Spinal cord (tissue), 10 donors: ENCODE measurements around the gene FNTB. TPM values are rescaled to one million over a fixed set of nuclear protein-coding genes. Genes with fewer than 3 reads are reported as not detected.
A peak's percentile ranks its signal among the peaks of the same experiment; 100 is the strongest.

Experiments used
- DNase-seq, 6 donors: peaks; one replicate each; pipeline versions ENCODE4 v3.0.0 to v3.0.0-alpha.2; 2013 to 2015; ENCODE audit warnings: low spot score in 6 of 6, low read depth in 4 of 6
- H3K27ac ChIP-seq: one replicate; pipeline ENCODE4 v1.5.1; 2013; ENCODE audit warnings: low read depth, low read length, control low read depth
- H3K27me3 ChIP-seq: one replicate; pipeline ENCODE4 v1.6.1; 2013; ENCODE audit warnings: low read length; ENCODE audit not compliant: control insufficient read depth, insufficient read depth
- H3K36me3 ChIP-seq: one replicate; pipeline ENCODE4 v1.6.1; 2013; ENCODE audit warnings: low read length; ENCODE audit not compliant: control insufficient read depth, insufficient read depth
- H3K4me1 ChIP-seq: one replicate; pipeline ENCODE4 v1.6.1; 2013; ENCODE audit warnings: low read length; ENCODE audit not compliant: control insufficient read depth, insufficient read depth
- H3K4me3 ChIP-seq: one replicate; pipeline ENCODE4 v1.5.1; 2013; ENCODE audit warnings: low read depth, low read length, control low read depth
- H3K9me3 ChIP-seq: one replicate; pipeline ENCODE4 v1.6.1; 2013; ENCODE audit warnings: low read length; ENCODE audit not compliant: control insufficient read depth, insufficient read depth
- WGBS: methylation state at CpG from one replicate; pipeline ENCODE4 v1.1.5; 2013; ENCODE audit warnings: missing lambda C conversion rate; ENCODE audit not compliant: insufficient coverage; 5-methylcytosine and 5-hydroxymethylcytosine counted together
- polyA plus RNA-seq, 2 donors: library from polyadenylated mRNA; unstranded; fragments of 120-200 nt; gene quantifications; one replicate each; pipeline ENCODE4 v1.2.1, GENCODE V29; 2013; ENCODE audit not compliant: insufficient read length in 2 of 2
- total RNA-seq, 2 donors: library from RNA; depleted of rRNA in 1 of 2; stranded (reverse); fragments of 120-200 nt in 1 of 2; fragments of >200 nt in 1 of 2; gene quantifications; one replicate each; pipeline versions ENCODE4 v1.2.3 to v1.2.4, GENCODE V29; 2013 to 2014
- donor health status: healthy.

FNTB gene
- total and polyA plus RNA-seq, 4 donors = 20.9 to 66.9 (median 43.2) TPM

DNA sequence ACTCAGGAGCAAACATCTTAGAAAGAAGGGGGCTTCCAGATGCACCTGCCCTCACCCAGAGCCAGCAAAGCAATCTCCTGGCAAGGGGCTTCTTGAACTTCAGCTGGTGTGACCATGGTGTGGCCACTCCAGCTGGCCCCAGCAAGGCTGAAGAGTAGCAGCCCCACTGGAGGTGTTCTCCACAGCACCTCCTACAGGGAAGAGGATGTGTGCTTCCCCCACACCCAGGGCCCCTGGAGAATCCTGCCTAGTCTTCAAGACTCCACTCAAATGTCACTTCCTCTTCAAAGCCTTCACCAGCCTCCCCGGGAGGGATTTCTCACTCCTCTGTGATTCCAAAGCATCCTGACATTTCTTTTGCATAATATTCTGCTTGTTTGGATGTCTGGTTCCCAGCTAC lies 23.1 kb upstream of the FNTB start:
- WGBS = no CpG with 5 or more reads among the region's 1 CpG
- Histone ChIP-seq H3K4me3 (no peak overlapping the region), H3K27ac (no peak overlapping the region), H3K27me3 (no peaks in the 10 kb centered on the region), H3K9me3 (no peaks in the 10 kb centered on the region), H3K4me1 (peaks cover 28% of the 10 kb centered on the region), H3K36me3 (peaks cover 10% of the 10 kb centered on the region)
- DNase-seq = no peak

DNA sequence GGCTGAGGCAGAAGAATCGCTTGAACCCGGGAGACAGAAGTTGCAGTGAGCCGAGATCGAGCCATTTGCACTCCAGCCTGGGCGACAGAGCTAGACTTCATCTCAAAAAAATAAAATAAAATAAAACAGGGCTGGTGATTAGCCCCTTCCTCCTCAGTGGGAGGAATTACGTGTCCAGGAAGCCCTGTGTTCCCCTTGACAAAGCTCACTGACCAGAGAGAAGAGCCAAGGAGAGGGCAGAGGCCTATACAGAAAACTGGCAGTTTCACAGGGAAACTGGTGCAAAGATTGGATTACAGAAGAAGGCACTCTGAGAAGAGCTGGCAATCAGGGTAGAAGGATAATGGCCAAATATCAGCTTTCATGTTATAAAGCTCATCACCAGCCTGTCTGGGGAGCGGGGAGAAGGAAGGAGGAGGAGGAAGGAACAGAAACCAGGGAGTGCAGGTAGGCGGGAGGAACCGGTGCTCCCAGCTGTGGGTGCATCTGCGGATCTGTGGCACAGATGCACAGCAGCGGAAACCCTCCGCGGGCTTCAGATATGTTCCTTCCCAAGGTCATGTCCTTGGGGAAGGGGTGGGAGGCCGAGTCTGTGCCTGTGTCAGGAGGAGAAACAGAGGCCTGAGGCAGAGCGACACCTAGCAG lies 21.2 kb upstream of the FNTB start:
- no peak for DNase-seq
- Histone ChIP-seq H3K27ac (no peak overlapping the region), H3K4me3 (no peak overlapping the region), H3K4me1 (peaks cover 38% of the 10 kb centered on the region), H3K9me3 (no peaks in the 10 kb centered on the region), H3K27me3 (no peaks in the 10 kb centered on the region), H3K36me3 (peaks cover 10% of the 10 kb centered on the region)
- 92% methylated on average over 8 of the region's 15 CpGs for WGBS

DNA sequence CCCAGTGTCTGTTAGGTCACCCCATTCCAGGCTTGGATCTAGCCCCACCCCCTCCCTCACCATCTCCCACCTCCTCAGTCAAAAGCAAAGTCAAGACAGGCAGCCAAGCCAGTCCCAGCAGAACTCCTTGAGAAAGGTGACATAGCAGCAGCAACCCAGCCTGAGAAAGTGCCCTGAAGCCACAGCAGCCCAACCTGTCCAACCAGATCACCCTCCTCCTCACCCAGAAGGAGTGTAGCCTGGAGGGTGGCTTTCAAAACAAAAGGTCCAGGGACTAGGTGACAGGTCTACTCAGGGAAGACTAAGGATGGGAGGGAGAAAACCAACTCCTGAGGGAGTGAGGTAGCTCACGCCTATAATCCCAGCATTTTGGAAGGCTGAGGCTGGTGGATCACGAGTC lies 19.7 kb upstream of the FNTB start:
- no CpG with 5 or more reads among the region's 2 CpGs for WGBS
- H3K4me3 ChIP-seq = no peak overlapping the region
- no peak overlapping the region for H3K27ac ChIP-seq
- no peaks in the 10 kb centered on the region for H3K9me3 ChIP-seq
- peaks cover 39% of the 10 kb centered on the region for H3K4me1 ChIP-seq
- H3K36me3 ChIP-seq = peaks cover 10% of the 10 kb centered on the region
- H3K27me3 ChIP-seq = no peaks in the 10 kb centered on the region
- no peak for DNase-seq

DNA sequence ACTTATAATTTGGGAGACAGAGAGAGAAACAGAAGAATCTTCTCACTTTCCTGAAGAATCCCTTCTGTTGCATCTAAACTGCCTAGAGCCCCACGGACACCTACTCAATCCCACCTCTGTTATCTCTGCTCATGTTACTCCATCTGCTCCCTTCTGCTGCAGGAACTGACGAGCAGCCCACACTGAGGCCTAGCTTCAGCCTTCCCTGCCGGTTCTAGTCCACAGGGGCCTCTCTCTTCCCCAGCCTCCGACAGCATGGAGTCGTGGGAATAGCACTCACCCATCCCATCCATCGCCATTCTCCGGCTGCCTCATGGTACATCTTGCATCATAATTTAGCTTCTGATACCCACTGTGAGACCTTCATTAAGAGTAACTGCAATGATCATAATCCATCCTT lies 18.5 kb upstream of the FNTB start:
- Histone ChIP-seq H3K27me3 (no peaks in the 10 kb centered on the region), H3K27ac (no peak overlapping the region), H3K9me3 (no peaks in the 10 kb centered on the region), H3K4me3 (no peak overlapping the region), H3K4me1 (peaks cover 43% of the 10 kb centered on the region), H3K36me3 (peaks cover 9% of the 10 kb centered on the region)
- WGBS = 53% methylated on average over 7 of the region's 7 CpGs
- DNase-seq = peak in 1 of 6 donors; percentile 8

DNA sequence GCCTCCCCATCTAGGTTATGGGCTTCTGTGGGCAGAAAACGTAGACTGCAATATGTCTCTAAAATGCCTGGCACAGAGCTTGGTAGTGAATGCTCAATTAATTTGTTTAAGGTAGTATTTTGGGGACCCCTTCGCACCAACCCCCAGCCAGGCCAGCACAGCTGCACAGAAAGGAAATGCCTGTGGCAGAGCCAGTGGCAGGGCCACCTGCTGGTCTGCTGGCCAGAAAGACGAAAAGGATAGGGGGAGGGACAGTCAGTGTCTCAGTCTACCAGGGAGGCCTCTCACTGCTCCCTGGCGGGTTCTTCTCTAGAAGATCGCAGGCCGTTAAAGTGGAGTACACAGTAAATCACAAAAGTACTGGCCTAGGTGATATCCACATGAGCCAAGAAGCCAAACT lies 18.0 kb upstream of the FNTB start:
- Histone ChIP-seq H3K4me3 (no peak overlapping the region), H3K36me3 (peaks cover 4% of the 10 kb centered on the region), H3K27ac (peak overlapping the region; percentile 40), H3K27me3 (no peaks in the 10 kb centered on the region), H3K4me1 (peaks cover 43% of the 10 kb centered on the region), H3K9me3 (no peaks in the 10 kb centered on the region)
- 24% methylated on average over 5 of the region's 6 CpGs for WGBS
- peak in 1 of 6 donors; percentile 17 for DNase-seq

DNA sequence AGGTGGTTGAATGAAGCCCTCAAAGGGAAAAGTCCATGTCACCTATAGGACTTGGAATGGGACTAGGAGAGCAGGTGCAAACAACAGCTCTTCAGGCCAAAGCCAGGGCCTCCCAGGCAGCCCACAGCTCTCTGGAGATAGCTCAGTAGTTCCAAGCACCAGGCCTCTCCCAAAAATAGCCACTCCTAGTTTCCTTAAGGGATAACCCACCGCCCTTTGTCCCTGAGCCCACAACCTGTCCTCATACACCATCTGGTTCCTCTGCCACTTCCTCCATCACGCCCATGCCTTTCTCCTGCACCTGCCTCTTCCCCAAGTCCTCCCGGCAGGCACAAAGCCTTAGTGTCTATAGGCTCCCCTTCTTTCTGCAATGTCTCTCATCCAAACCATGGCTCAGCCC lies 16.7 kb upstream of the FNTB start:
- Histone ChIP-seq H3K4me1 (peaks cover 43% of the 10 kb centered on the region), H3K36me3 (peaks cover 4% of the 10 kb centered on the region), H3K4me3 (no peak overlapping the region), H3K9me3 (no peaks in the 10 kb centered on the region), H3K27me3 (no peaks in the 10 kb centered on the region), H3K27ac (no peak overlapping the region)
- WGBS = 93% methylated on average over 3 of the region's 3 CpGs
- no peak for DNase-seq

DNA sequence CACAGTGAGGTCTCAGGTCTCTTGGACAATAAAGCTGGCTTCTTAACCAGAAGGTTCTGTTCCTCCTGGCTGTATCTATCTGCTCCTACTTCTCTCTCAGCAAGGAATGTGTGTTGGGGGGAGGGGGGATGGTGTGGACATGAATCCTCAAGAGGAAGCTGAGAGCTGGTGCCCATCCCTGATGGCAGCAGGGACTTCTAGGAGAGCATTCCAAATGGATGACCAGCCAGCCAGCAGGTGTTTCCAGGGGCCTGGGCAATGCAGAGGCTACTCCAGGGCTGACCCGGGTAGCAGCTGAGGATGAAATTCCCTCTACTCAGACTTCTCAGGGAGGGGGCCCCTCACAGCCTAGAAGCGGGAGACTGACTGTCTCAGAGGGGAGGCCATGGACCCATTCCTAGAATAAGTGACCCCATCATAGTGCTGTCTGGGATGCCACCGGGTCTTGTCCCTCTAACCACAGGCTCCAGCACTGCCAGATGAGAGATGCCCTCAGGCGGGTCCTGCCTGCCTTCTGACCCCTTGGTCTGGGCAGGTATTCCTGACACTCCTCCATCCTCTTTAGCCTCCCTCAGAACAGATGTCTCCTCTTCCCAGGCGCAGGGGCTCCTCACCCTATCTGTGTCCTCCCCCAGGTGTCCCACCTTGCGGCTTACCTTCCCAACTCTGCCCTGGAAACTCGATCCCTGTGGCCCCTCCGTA lies 15.8 kb upstream of the FNTB start:
- Histone ChIP-seq H3K27me3 (no peaks in the 10 kb centered on the region), H3K27ac (no peak overlapping the region), H3K4me1 (peaks cover 35% of the 10 kb centered on the region), H3K4me3 (peak overlapping the region; percentile 71), H3K9me3 (no peaks in the 10 kb centered on the region), H3K36me3 (peaks cover 4% of the 10 kb centered on the region)
- WGBS = 35% methylated on average over 8 of the region's 8 CpGs
- peak in 1 of 6 donors; percentile 26 for DNase-seq

DNA sequence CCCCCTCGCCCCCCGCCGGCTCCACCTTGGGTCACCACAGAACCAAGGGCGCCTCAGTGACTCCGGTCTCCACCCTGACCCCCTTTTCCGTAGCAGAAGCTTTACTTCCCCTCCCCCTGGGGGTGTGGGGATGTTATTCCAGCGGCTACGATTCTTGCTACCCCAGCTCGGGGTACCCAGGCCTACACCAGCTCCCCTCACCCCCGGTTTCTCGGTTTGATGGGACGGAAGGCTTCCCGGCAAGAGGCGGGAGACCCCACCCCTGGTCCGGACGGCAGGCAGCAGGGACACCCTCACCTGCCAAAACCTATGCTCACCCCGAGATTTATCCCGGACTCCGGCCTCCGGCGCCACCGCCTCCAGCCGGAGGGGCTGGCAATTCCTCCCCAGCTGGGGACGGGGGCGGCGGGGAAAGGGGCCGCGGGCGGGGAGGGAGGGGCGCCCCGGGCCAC lies 15.2 kb upstream of the FNTB start:
- H3K4me1 ChIP-seq = peaks cover 34% of the 10 kb centered on the region
- peak in 1 of 6 donors; percentile 62 for DNase-seq
- H3K27me3 ChIP-seq = no peaks in the 10 kb centered on the region
- H3K4me3 ChIP-seq = peak overlapping the region; percentile 71
- no peaks in the 10 kb centered on the region for H3K9me3 ChIP-seq
- WGBS = 0% methylated on average over 21 of the region's 31 CpGs
- no peak overlapping the region for H3K27ac ChIP-seq
- H3K36me3 ChIP-seq = peaks cover 4% of the 10 kb centered on the region

DNA sequence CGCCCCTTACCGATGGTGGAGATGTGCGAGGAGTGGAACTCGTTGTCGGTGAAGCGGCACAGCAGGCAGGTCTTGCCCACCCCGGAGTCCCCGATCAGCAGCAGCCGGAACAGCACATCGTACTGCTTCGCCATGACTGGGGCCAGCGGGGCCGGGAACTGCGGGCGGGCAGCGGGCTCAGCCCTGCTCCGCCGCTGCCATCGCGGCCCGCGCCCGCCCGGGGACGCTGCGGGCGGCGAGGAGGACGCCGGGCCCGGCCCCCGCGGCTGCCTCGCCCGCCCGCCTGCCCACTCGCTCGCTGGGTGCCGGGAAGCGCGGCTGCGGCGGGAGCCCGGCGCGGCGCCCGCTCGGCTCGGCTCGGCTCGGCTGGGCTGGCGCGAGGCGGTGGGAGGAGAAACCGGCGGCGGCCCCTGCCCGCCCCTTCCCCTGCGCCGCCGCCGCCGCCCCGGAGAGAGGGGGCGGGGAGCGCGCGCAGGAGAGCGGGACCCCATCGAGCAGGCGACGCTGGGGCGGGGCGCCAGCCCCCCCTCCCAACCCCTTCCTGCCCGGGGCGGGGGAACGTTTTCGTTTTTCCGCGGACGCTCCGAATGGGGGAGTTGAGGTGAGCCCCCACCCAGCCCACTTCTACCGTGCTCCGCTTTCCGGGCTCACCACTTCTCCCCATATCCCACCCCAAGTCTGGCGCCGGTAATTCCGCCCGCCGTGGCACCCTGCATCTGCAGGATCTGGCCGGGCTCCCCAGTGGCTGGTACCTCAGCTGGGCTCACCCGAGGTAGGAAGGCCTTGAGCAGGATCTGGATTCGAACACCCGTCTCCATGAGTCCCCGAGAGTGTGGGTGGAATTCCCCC lies 14.5 kb upstream of the FNTB start, which contains the start of gene RAB15:
Gene RAB15 (minus strand): TSS at position 394 of the 849 bp plus-strand sequence. CDS start 260 bp downstream, at position 134.
- peak in 4 of 6 donors; percentile 48 to 85 (median 66) for DNase-seq
- no peak within 1 kb of the TSS for H3K27ac ChIP-seq
- no peaks in the 10 kb centered on the region for H3K9me3 ChIP-seq

More for the DNA sequence above, 14.5 kb upstream of the FNTB start, which contains the start of gene RAB15:
- no peaks in the 10 kb centered on the region for H3K27me3 ChIP-seq
- no peaks in the 10 kb centered on the region for H3K36me3 ChIP-seq
- H3K4me3 ChIP-seq = peak within 1 kb of the TSS; percentile 71
- H3K4me1 ChIP-seq = peaks cover 34% of the 10 kb centered on the region
- under 1% methylated on average over 91 of the region's 96 CpGs for WGBS
